KMS-11 (cell line): ENCODE data around the gene RABEP1.
A peak's percentile ranks its signal among the peaks of the same experiment; 100 is the strongest.
"Not testable (repeated sequence)": the region's sequence is repeated elsewhere in the genome, so short reads cannot be mapped to it uniquely, and the experiment has no call there.

ENCODE experiments used
- H2AFZ ChIP-seq: fragments of 200-600 bp; sonication (generic); 2 replicates; pipeline ENCODE4 v1.6.1; 2016; ENCODE audit warnings: antibody characterized with exemption, mixed run types, low read depth
- H3K27ac ChIP-seq: fragments of 200-600 bp; sonication (generic); 2 replicates; pipeline ENCODE4 v1.6.1; 2016; ENCODE audit warnings: mild to moderate bottlenecking, mixed run types
- H3K27me3 ChIP-seq: fragments of 200-600 bp; sonication (generic); 2 replicates; pipeline ENCODE4 v1.6.1; 2017; ENCODE audit warnings: mild to moderate bottlenecking, low read depth, mixed run types, moderate library complexity; ENCODE audit not compliant: insufficient read depth
- H3K36me3 ChIP-seq: fragments of 200-600 bp; sonication (generic); 2 replicates; pipeline ENCODE4 v1.6.1; 2017; ENCODE audit warnings: mild to moderate bottlenecking, mixed run types; ENCODE audit not compliant: insufficient read depth
- H3K4me1 ChIP-seq: fragments of 200-600 bp; sonication (generic); 2 replicates; pipeline ENCODE4 v1.6.1; 2016; ENCODE audit warnings: mild to moderate bottlenecking, low read depth, mixed run types; ENCODE audit not compliant: poor library complexity, severe bottlenecking
- H3K4me2 ChIP-seq: fragments of 200-600 bp; sonication (generic); 2 replicates; pipeline ENCODE4 v1.7.0; 2016; ENCODE audit warnings: mild to moderate bottlenecking, mixed run types
- H3K4me3 ChIP-seq: fragments of 200-600 bp; sonication (generic); IDR thresholded peaks from 2 replicates; pipeline ENCODE4 v1.6.1; 2017; ENCODE audit warnings: low read depth, low read length, mixed read lengths; ENCODE audit not compliant: insufficient read depth
- H3K79me2 ChIP-seq: fragments of 200-600 bp; sonication (generic); 2 replicates; pipeline ENCODE4 v1.6.1; 2016; ENCODE audit warnings: low read depth, mixed run types; ENCODE audit not compliant: insufficient read depth
- H3K9ac ChIP-seq: fragments of 200-600 bp; sonication (generic); 2 replicates; pipeline ENCODE4 v1.6.1; 2016; ENCODE audit warnings: mild to moderate bottlenecking, mixed run types
- H4K20me1 ChIP-seq: fragments of 200-600 bp; sonication (generic); 2 replicates; pipeline ENCODE4 v1.6.1; 2016; ENCODE audit warnings: mild to moderate bottlenecking, mixed run types; ENCODE audit not compliant: insufficient read depth
- TF ChIP-seq, protein P1 (sequence below): fragments of 200-600 bp; sonication (generic); conservative IDR thresholded peaks from 2 replicates; pipeline ENCODE4 v1.6.1; 2017; ENCODE audit warnings: low read depth, mild to moderate bottlenecking, antibody characterized with exemption, low read length, moderate library complexity, mixed read lengths

The RABEP1 gene

DNA sequence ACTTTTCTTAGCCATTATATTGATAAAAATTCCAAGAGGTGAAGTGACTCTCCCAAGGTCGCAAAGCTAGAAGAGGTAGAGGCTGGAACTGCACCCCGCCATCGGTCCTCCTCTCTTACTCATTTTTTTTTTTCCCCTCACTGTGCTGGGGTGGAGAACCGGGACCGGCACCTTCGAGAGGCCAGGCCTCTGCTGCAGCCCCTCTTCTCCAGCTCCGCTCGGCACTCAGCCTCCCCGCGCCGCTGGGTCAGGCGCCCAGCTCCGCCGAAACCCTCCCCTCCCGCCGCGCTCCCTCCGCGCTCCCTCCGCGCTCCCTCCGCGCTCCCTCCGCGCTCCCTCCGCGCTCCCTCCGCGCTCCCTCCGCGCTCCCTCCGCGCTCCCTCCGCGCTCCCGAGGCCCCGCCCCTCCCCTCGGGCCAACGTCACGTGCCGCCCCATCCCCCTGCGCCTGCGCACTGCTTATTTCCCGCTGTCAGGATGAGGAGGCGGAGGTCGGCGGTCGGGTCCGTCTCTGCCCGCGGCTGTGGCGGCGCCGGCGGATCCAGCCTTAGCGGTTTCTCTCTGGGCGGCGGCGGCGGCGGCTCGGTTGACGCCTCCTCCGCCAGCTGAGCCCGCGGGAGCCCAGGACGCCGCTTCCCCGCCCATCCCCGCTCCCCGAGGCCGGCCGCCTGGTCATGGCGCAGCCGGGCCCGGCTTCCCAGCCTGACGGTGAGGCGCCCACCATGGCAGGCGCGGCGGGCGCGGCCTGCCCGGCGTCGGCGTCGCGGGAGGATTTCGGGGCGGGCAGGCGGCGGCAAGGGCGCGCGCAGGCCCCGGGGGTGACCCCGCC is at the start of gene RABEP1:
Gene RABEP1, plus strand, starts transcription at position 471 of the 828 bp plus-strand sequence. Its CDS starts 203 bp downstream, at position 674.
- peak within 1 kb of the TSS; percentile 36; the same call in 1 of the 2 replicates for H3K4me2 ChIP-seq
- H3K36me3 ChIP-seq: no peaks in the 10 kb centered on the region
- H4K20me1 ChIP-seq: no peaks in the 10 kb centered on the region
- H3K79me2 ChIP-seq: peaks cover 12% of the 10 kb centered on the region; the same call in 1 of the 2 replicates
- peak within 1 kb of the TSS; percentile 52; the same call in 1 of the 2 replicates for H3K9ac ChIP-seq
- H3K4me3 ChIP-seq: no peak within 1 kb of the TSS
- H3K4me1 ChIP-seq: no peaks in the 10 kb centered on the region
- TF ChIP-seq, protein P1, sequence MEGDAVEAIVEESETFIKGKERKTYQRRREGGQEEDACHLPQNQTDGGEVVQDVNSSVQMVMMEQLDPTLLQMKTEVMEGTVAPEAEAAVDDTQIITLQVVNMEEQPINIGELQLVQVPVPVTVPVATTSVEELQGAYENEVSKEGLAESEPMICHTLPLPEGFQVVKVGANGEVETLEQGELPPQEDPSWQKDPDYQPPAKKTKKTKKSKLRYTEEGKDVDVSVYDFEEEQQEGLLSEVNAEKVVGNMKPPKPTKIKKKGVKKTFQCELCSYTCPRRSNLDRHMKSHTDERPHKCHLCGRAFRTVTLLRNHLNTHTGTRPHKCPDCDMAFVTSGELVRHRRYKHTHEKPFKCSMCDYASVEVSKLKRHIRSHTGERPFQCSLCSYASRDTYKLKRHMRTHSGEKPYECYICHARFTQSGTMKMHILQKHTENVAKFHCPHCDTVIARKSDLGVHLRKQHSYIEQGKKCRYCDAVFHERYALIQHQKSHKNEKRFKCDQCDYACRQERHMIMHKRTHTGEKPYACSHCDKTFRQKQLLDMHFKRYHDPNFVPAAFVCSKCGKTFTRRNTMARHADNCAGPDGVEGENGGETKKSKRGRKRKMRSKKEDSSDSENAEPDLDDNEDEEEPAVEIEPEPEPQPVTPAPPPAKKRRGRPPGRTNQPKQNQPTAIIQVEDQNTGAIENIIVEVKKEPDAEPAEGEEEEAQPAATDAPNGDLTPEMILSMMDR: no peak
- H3K27ac ChIP-seq: peak within 1 kb of the TSS; percentile 47; the same call in 1 of the 2 replicates
- peak within 1 kb of the TSS; percentile 44; the same call in 1 of the 2 replicates for H2AFZ ChIP-seq
- H3K27me3 ChIP-seq: no peaks in the 10 kb centered on the region

DNA sequence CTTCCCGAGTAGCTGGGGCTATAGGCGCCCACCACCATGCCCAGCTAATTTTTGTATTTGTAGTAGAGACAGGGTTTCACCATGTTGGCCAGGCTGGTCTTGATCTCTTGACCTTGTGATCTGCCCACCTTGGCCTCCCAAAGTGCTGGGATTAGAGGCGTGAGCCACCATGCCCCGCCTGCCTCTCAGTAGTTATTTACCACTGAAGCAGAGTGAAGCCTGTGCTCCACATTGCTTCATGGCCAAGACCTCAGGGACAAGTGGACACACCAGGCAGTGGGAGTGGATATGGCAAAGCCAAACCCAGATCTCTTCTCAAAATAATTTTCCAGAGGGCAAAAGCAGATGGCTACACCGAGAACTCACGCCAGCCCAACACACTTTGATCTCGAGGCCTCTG is 48.6 kb upstream of the RABEP1 start:
- not testable (repeated sequence) for H3K9ac ChIP-seq, H3K4me3 ChIP-seq, H3K27ac ChIP-seq, H3K27me3 ChIP-seq, H3K36me3 ChIP-seq, H4K20me1 ChIP-seq, H3K79me2 ChIP-seq, H3K4me2 ChIP-seq, H2AFZ ChIP-seq, H3K4me1 ChIP-seq

DNA sequence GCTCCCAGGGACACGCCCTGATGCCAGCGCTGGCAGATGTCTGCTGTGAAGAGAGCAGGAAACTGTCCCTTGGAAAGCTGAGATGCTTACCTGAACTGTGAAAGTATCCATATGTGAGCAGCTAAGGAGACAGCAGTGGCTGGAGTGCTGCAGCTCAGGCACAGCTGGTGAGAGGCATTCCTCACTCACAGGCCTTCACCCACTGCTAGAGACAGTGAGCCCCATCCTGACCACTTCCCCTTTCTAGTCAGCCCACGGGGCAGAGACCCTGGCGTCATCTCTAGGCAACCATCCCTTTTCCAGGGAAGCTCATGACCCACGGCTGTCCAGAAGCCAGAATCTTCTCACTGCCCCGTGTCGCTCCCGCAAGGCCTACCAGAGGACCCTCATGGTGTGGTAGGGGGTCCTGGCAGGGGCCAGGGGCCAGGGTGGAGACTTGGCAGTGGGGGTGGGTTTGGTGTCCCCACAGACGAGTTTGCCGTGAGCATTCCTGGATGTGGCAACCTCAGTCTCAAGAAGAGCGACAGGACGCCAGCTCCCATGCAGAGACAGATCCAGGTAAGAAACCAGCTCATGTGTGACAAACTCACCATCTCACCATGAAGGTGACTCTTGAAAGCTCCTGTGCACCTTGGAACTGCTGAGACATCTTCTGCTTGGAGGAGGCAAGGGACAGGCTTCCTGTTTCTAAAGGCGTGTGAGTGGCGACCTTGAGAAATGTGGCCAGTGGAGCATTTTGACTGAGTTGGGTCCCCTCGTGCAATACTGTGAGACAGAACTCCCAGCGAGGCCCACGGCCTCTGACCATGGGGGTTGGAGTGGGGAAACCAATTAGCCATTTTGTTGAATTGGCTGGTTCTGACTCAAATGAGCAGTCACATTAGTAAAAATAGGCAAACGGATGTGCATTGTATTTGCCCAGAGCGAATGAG is 47.2 kb upstream of the RABEP1 start, which contains the start of gene SCIMP:
Gene SCIMP, minus strand, starts transcription at position 216 of the 932 bp plus-strand sequence. Its CDS starts 105 bp downstream, at position 111.
- no peaks in the 10 kb centered on the region for H3K79me2 ChIP-seq
- no peaks in the 10 kb centered on the region for H3K4me1 ChIP-seq
- H3K36me3 ChIP-seq: no peaks in the 10 kb centered on the region
- H3K4me2 ChIP-seq: no peak within 1 kb of the TSS
- H3K4me3 ChIP-seq: no peak within 1 kb of the TSS
- H4K20me1 ChIP-seq: no peaks in the 10 kb centered on the region
- H2AFZ ChIP-seq: no peak within 1 kb of the TSS
- H3K27me3 ChIP-seq: no peaks in the 10 kb centered on the region
- H3K27ac ChIP-seq: no peak within 1 kb of the TSS
- TF ChIP-seq, protein P1: no peak
- no peak within 1 kb of the TSS for H3K9ac ChIP-seq

- Histone ChIP-seq H2AFZ (no peak overlapping the region), H3K4me3 (no peak overlapping the region), H3K4me1 (no peaks in the 10 kb centered on the region), H3K27ac (no peak overlapping the region), H3K9ac (no peak overlapping the region), H3K79me2 (no peaks in the 10 kb centered on the region), H3K36me3 (no peaks in the 10 kb centered on the region), H3K4me2 (no peak overlapping the region), H4K20me1 (no peaks in the 10 kb centered on the region), H3K27me3 (no peaks in the 10 kb centered on the region)
- TF ChIP-seq, protein P1: no peak
These were observed 45.0 kb upstream of the RABEP1 start for GRCh38 chr17:5236938-5237540.
